ENCODE results near the gene UBL4B. TPM values are rescaled to one million over a fixed set of nuclear protein-coding genes. Genes with fewer than 3 reads are reported as not detected.

Gene UBL4B
- total RNA-seq, 2 donors from 2014 or later, result not detected

- Histone ChIP-seq H3K27me3 (replicated peaks; ENCODE audit: insufficient read depth) (no peaks in the 10 kb centered on the region), H3K4me1 (ENCODE audit: control insufficient read depth in 1 of 2, low read depth in 2 of 2) (no peaks in the 10 kb centered on the region), H3K9me3 (no peaks in the 10 kb centered on the region), H3K27ac (no peak overlapping the region), H3K4me3 (no peak overlapping the region), H3K36me3 (no peaks in the 10 kb centered on the region)
- no peak for TF ChIP-seq CTCF (IDR thresholded peaks at IDR 0.05)
- ATAC-seq (ENCODE audit: insufficient number of reproducible peaks, low FRiP score, low read depth), result no peak
- no peak for DNase-seq (ENCODE audit: low spot score)
Observed at GRCh38 chr1:110118636-110119396, 6.6 kb downstream of the UBL4B start.

GRCh38 chr1:110119843-110120242, 7.6 kb downstream of the UBL4B start:
- H3K27ac ChIP-seq, result no peak overlapping the region
- TF ChIP-seq CTCF (IDR thresholded peaks at IDR 0.05), result no peak
- H3K36me3 ChIP-seq, result no peaks in the 10 kb centered on the region
- no peak for DNase-seq (ENCODE audit: low spot score)
- H3K9me3 ChIP-seq, result no peaks in the 10 kb centered on the region
- H3K27me3 ChIP-seq (replicated peaks; ENCODE audit: insufficient read depth), result no peaks in the 10 kb centered on the region
- no peaks in the 10 kb centered on the region for H3K4me1 ChIP-seq (ENCODE audit: control insufficient read depth in 1 of 2, low read depth in 2 of 2)
- H3K4me3 ChIP-seq, result no peak overlapping the region
- no peak for ATAC-seq (ENCODE audit: insufficient number of reproducible peaks, low FRiP score, low read depth)

- Histone ChIP-seq H3K4me1 (ENCODE audit: control insufficient read depth in 1 of 2, low read depth in 2 of 2) (no peaks in the 10 kb centered on the region), H3K36me3 (no peaks in the 10 kb centered on the region), H3K9me3 (no peaks in the 10 kb centered on the region), H3K27ac (no peak overlapping the region), H3K4me3 (no peak overlapping the region), H3K27me3 (replicated peaks; ENCODE audit: insufficient read depth) (no peaks in the 10 kb centered on the region)
- no peak for TF ChIP-seq CTCF (IDR thresholded peaks at IDR 0.05)
- ATAC-seq (ENCODE audit: insufficient number of reproducible peaks, low FRiP score, low read depth) (no peak), DNase-seq (ENCODE audit: low spot score) (no peak)
Observed at GRCh38 chr1:110120960-110121561, 8.8 kb downstream of the UBL4B start.

GRCh38 chr1:110123224-110123623, 11.0 kb downstream of the UBL4B start:
- no peaks in the 10 kb centered on the region for H3K27me3 ChIP-seq (replicated peaks; ENCODE audit: insufficient read depth)

More at GRCh38 chr1:110123224-110123623, 11.0 kb downstream of the UBL4B start:
- Histone ChIP-seq H3K4me3 (no peak overlapping the region), H3K27ac (no peak overlapping the region), H3K4me1 (ENCODE audit: control insufficient read depth in 1 of 2, low read depth in 2 of 2) (no peaks in the 10 kb centered on the region), H3K9me3 (no peaks in the 10 kb centered on the region), H3K36me3 (no peaks in the 10 kb centered on the region)
- no peak for DNase-seq (ENCODE audit: low spot score)
- TF ChIP-seq CTCF (IDR thresholded peaks at IDR 0.05), result no peak
- no peak for ATAC-seq (ENCODE audit: insufficient number of reproducible peaks, low FRiP score, low read depth)
